H1 (cell line): ENCODE data around the gene TANC1. TPM values are rescaled to one million over a fixed set of nuclear protein-coding genes. Genes with fewer than 3 reads are reported as not detected.

ENCODE experiments used
- CTCF ChIA-PET: fragments of 300-600 bp; sonication (Branson Sonifier 250); formaldehyde crosslinking; loops from one replicate; lab custom pipeline; 2021; ENCODE audit not compliant: partially characterized antibody; lab: Charles Lee
- POLR2A ChIA-PET: fragments of 300-600 bp; sonication (Branson Sonifier 250); formaldehyde crosslinking; loops from one replicate; lab custom pipeline; 2021; ENCODE audit warnings: inconsistent platforms; ENCODE audit not compliant: partially characterized antibody; lab: Charles Lee
- DNase-seq, 2 experiments: peaks; one replicate each; pipeline versions ENCODE4 v3.0.0 to v3.0.0-alpha.2; 2010 to 2022; ENCODE audit warnings: low spot score in 2 of 2, low read depth in 1 of 2, mixed read lengths in 1 of 2
- FAIRE-seq: peaks from 2 replicates; lab custom pipeline; 2011; peaks lifted over from hg19 to GRCh38; lab: Jason Lieb, UNC
- H2AFZ ChIP-seq: 2 replicates; pipeline ENCODE4 v1.8.1; 2012; ENCODE audit warnings: low read length, inconsistent platforms
- H2AK5ac ChIP-seq: 2 replicates; pipeline ENCODE4 v1.6.1; 2013; ENCODE audit warnings: low read depth, low read length
- H2BK120ac ChIP-seq: replicated peaks from 2 replicates; pipeline ENCODE3; 2013; ENCODE audit warnings: low read depth, low read length, inconsistent platforms
- H2BK12ac ChIP-seq: 2 replicates; pipeline ENCODE4 v1.6.1; 2013; ENCODE audit warnings: low read depth, low read length
- H2BK15ac ChIP-seq: 2 replicates; pipeline ENCODE4 v1.6.1; 2013; ENCODE audit warnings: low read length
- H2BK20ac ChIP-seq: 2 replicates; pipeline ENCODE4 v1.6.1; 2013; ENCODE audit warnings: low read length
- H2BK5ac ChIP-seq: 2 replicates; pipeline ENCODE4 v1.6.1; 2013; ENCODE audit warnings: low read depth, low read length
- H3K14ac ChIP-seq: 2 replicates; pipeline ENCODE4 v1.6.1; 2013; ENCODE audit warnings: inconsistent platforms; ENCODE audit not compliant: insufficient read length
- H3K18ac ChIP-seq: 2 replicates; pipeline ENCODE4 v1.6.1; 2013; ENCODE audit warnings: low read length; ENCODE audit errors: extremely low read depth
- H3K23ac ChIP-seq: 2 replicates; pipeline ENCODE4 v1.6.1; 2013; ENCODE audit warnings: inconsistent platforms; ENCODE audit not compliant: insufficient read length
- H3K23me2 ChIP-seq: 2 replicates; pipeline ENCODE4 v1.6.1; 2013; ENCODE audit warnings: low read depth, low read length
- H3K27ac ChIP-seq: 2 replicates; pipeline ENCODE4 v1.6.1; 2011; ENCODE audit warnings: low read depth, low read length, inconsistent platforms
- H3K27me3 ChIP-seq, 4 experiments: replicated peaks in 1 of 4; 1 replicate in 1 of 4; 2 replicates in 3 of 4; pipeline versions ENCODE4 v1.6.1 to v1.8.1; 2011 to 2013; ENCODE audit warnings: low read length in 3 of 4, mild to moderate bottlenecking in 3 of 4, inconsistent platforms in 2 of 4, mixed read lengths in 2 of 4, moderate library complexity in 1 of 4; ENCODE audit not compliant: control insufficient read depth in 3 of 4, insufficient read depth in 3 of 4; ENCODE audit errors: extremely low read depth in 1 of 4
- H3K36me3 ChIP-seq, 4 experiments: 2 replicates each; pipeline versions ENCODE4 v1.6.1 to v1.8.1; 2011 to 2013; ENCODE audit warnings: mild to moderate bottlenecking in 4 of 4, low read length in 3 of 4, moderate library complexity in 2 of 4, control low read depth in 1 of 4, inconsistent platforms in 1 of 4; ENCODE audit not compliant: insufficient read depth in 4 of 4, control insufficient read depth in 2 of 4
- H3K4ac ChIP-seq: replicated peaks from 2 replicates; pipeline ENCODE3; 2013; ENCODE audit warnings: low read length, low read depth, mixed read lengths, inconsistent platforms; ENCODE audit not compliant: insufficient read length
- H3K4me1 ChIP-seq, 4 experiments: replicated peaks in 1 of 4; 1 replicate in 1 of 4; 2 replicates in 3 of 4; pipeline versions ENCODE4 v1.6.1 to v1.8.1; 2011 to 2013; ENCODE audit warnings: low read length in 3 of 4, inconsistent platforms in 2 of 4, mixed read lengths in 1 of 4; ENCODE audit not compliant: insufficient read depth in 4 of 4, control insufficient read depth in 3 of 4
- H3K4me2 ChIP-seq, 2 experiments: 2 replicates each; pipeline versions ENCODE4 v1.6.1 to v1.8.1; 2011 to 2013; ENCODE audit warnings: low read depth in 2 of 2, low read length in 2 of 2, control low read depth in 1 of 2, inconsistent platforms in 1 of 2, mild to moderate bottlenecking in 1 of 2; ENCODE audit not compliant: insufficient read depth in 1 of 2
- H3K4me3 ChIP-seq, 4 experiments: fragments of 200-600, 300-600 bp in 1 of 4; sonication (generic), shearing (Covaris generic), sonication (Bioruptor Twin) in 1 of 4; 2 replicates each; pipeline versions ENCODE4 v1.5.1 to v1.8.1; 2011 to 2016; ENCODE audit warnings: low read length in 4 of 4, low read depth in 3 of 4, control low read depth in 2 of 4, inconsistent platforms in 2 of 4, mild to moderate bottlenecking in 2 of 4, mixed read lengths in 1 of 4, moderate library complexity in 1 of 4; ENCODE audit not compliant: insufficient read depth in 2 of 4; ENCODE audit errors: extremely low read depth in 1 of 4
- H3K56ac ChIP-seq: replicated peaks from 2 replicates; pipeline ENCODE3; 2013; ENCODE audit warnings: low read depth, mild to moderate bottlenecking, mixed read lengths, low read length, inconsistent platforms; ENCODE audit not compliant: insufficient read length
- H3K79me1 ChIP-seq: 2 replicates; pipeline ENCODE4 v1.6.1; 2013; ENCODE audit warnings: low read depth, low read length, control low read depth
- H3K79me2 ChIP-seq, 2 experiments: 2 replicates each; pipeline versions ENCODE4 v1.6.1 to v1.8.1; 2012 to 2013; ENCODE audit warnings: low read length in 2 of 2, mild to moderate bottlenecking in 2 of 2, inconsistent platforms in 1 of 2; ENCODE audit not compliant: insufficient read depth in 2 of 2, control insufficient read depth in 1 of 2
- H3K9ac ChIP-seq, 4 experiments: replicated peaks in 1 of 4; 1 replicate in 1 of 4; 2 replicates in 3 of 4; pipeline versions ENCODE4 v1.6.1 to v1.8.1; 2011 to 2013; ENCODE audit warnings: low read depth in 3 of 4, low read length in 3 of 4, control low read depth in 2 of 4, mild to moderate bottlenecking in 2 of 4, moderate library complexity in 2 of 4, inconsistent platforms in 1 of 4; ENCODE audit errors: extremely low read depth in 1 of 4
- H3K9me3 ChIP-seq, 2 experiments: 2 replicates each; pipeline versions ENCODE4 v1.6.1 to v1.8.1; 2012 to 2013; ENCODE audit warnings: mild to moderate bottlenecking in 2 of 2, moderate library complexity in 2 of 2, control low read depth in 1 of 2, inconsistent platforms in 1 of 2, low read depth in 1 of 2, low read length in 1 of 2, mixed read lengths in 1 of 2; ENCODE audit not compliant: insufficient read depth in 2 of 2
- H4K20me1 ChIP-seq, 2 experiments: replicated peaks in 1 of 2; 2 replicates each; pipeline versions ENCODE3 to v1.8.1; 2011 to 2013; ENCODE audit warnings: inconsistent platforms in 2 of 2, low read length in 2 of 2, mild to moderate bottlenecking in 1 of 2; ENCODE audit not compliant: insufficient read depth in 2 of 2, control insufficient read depth in 1 of 2
- H4K5ac ChIP-seq: 2 replicates; pipeline ENCODE4 v1.6.1; 2013; ENCODE audit warnings: low read length, low read depth, mixed read lengths, inconsistent platforms; ENCODE audit not compliant: insufficient read length
- H4K8ac ChIP-seq: 2 replicates; pipeline ENCODE4 v1.8.0; 2013; ENCODE audit warnings: mild to moderate bottlenecking, moderate library complexity, low read length, inconsistent platforms; ENCODE audit not compliant: insufficient read depth; ENCODE audit errors: extremely low read depth
- H4K91ac ChIP-seq: replicated peaks from 2 replicates; pipeline ENCODE3; 2013; ENCODE audit warnings: low read length, mixed read lengths, inconsistent platforms; ENCODE audit not compliant: insufficient read length
- BRCA1 ChIP-seq: IDR thresholded peaks from 2 replicates; pipeline ENCODE4 v1.6.1; 2012; ENCODE audit warnings: low read depth, low read length, improper control_type of control experiment
- CBX8 ChIP-seq: fragments of 300-800, 300-1000 bp; sonication (generic); IDR thresholded peaks from 2 replicates; pipeline ENCODE4 v1.7.1; 2016; ENCODE audit warnings: low read depth, low read length, borderline replicate concordance
- CTBP2 ChIP-seq: IDR thresholded peaks from 2 replicates; pipeline ENCODE4 v1.7.0; 2011; ENCODE audit warnings: borderline replicate concordance, mild to moderate bottlenecking, moderate library complexity, mixed read lengths, low read length; ENCODE audit not compliant: insufficient read depth, insufficient read length
- EGR1 ChIP-seq: IDR thresholded peaks from 2 replicates; pipeline ENCODE4 v1.6.1; 2011; ENCODE audit warnings: low read depth, low read length, borderline replicate concordance
- EP300 ChIP-seq, 2 experiments: IDR thresholded peaks; 1 replicate in 1 of 2; 2 replicates in 1 of 2; pipeline ENCODE4 v1.6.1; 2011 to 2012; ENCODE audit warnings: low read depth in 2 of 2, low read length in 2 of 2, mild to moderate bottlenecking in 2 of 2, borderline replicate concordance in 1 of 2, inconsistent platforms in 1 of 2, moderate library complexity in 1 of 2
- GTF2F1 ChIP-seq: IDR thresholded peaks from 2 replicates; pipeline ENCODE4 v1.6.1; 2012; ENCODE audit warnings: low read depth, low read length, improper control_type of control experiment, borderline replicate concordance
- PHF8 ChIP-seq: fragments of 200-600 bp; sonication (generic); conservative IDR thresholded peaks from 2 replicates; pipeline ENCODE4 v1.7.1; 2012; ENCODE audit warnings: low read depth, mild to moderate bottlenecking, inconsistent platforms, low read length, moderate library complexity
- POLR2A ChIP-seq, 2 experiments: IDR thresholded peaks; 1 replicate in 1 of 2; 2 replicates in 1 of 2; pipeline ENCODE4 v1.6.1; 2011; ENCODE audit warnings: low read depth in 2 of 2, low read length in 2 of 2, mild to moderate bottlenecking in 2 of 2; ENCODE audit errors: control extremely low read depth in 1 of 2
- SIX5 ChIP-seq: IDR thresholded peaks from 2 replicates; pipeline ENCODE4 v1.6.1; 2011; ENCODE audit warnings: mild to moderate bottlenecking, low read depth, low read length
- SP4 ChIP-seq: IDR thresholded peaks from 2 replicates; pipeline ENCODE4 v1.6.1; 2012; ENCODE audit warnings: low read length, inconsistent platforms
- TAF1 ChIP-seq: IDR thresholded peaks from 2 replicates; pipeline ENCODE4 v1.6.1; 2011; ENCODE audit warnings: mild to moderate bottlenecking, low read depth, low read length
- WGBS, 2 experiments: shearing (Covaris generic) in 1 of 2; methylation state at CpG; one replicate each; pipeline versions ENCODE4 v1.1.6 to v1.1.7; 2013 to 2015; ENCODE audit warnings: low lambda C conversion rate in 2 of 2, mixed read lengths in 2 of 2, inconsistent platforms in 1 of 2, low coverage in 1 of 2, missing lambda C conversion rate in 1 of 2; ENCODE audit not compliant: insufficient replicate concordance in 2 of 2, insufficient coverage in 1 of 2, insufficient read length in 1 of 2; ENCODE audit errors: extremely low coverage in 1 of 2, missing lambda C conversion rate in 1 of 2; 5-methylcytosine and 5-hydroxymethylcytosine counted together
- polyA plus RNA-seq, 7 experiments: library from polyadenylated mRNA; depleted of rRNA in 3 of 7; stranded (reverse) in 5 of 7; unstranded in 2 of 7; fragments of >200 nt in 5 of 7; fragments of 200-250 nt in 2 of 7; gene quantifications; 1 replicate in 5 of 7; 2 replicates in 1 of 7; 4 replicates in 1 of 7; pipeline versions ENCODE4 v1.2.1 to v1.2.3, GENCODE V29; 2011 to 2013; ENCODE audit warnings: missing spikeins in 2 of 7, mixed read lengths in 2 of 7
- total RNA-seq: library from RNA; stranded (reverse); fragmentation: NEBNext Ultra II Directional; extraction: Animal tissue kit (Norgen Biotek cat#: 25700); gene quantifications from 2 replicates; pipeline ENCODE4 v1.2.1, GENCODE V29; 2021

TANC1 gene
- total and polyA plus RNA-seq, 2 of the 8 experiments (the other 6 are each of a cell fraction or from before 2014, with no cell fraction given): 4.1 to 7.6 TPM

GRCh38 chr2:159096901-159097300, 128.5 kb downstream of the TANC1 start:
- FAIRE-seq (no peak), DNase-seq (peak in 1 of 2 experiments; percentile 14)
- Histone ChIP-seq H2BK5ac (no peak overlapping the region), H4K8ac (no peak overlapping the region), H3K4me1 (peaks cover 0 to 6% (median 0%) of the 10 kb centered on the region in 4 experiments; a peak in 1 of 7 replicates), H3K4me2 (no peak overlapping the region), H3K4ac (no peak overlapping the region), H3K14ac (no peak overlapping the region), H3K27me3 (no peaks in the 10 kb centered on the region), H3K56ac (no peak overlapping the region), H2AK5ac (no peak overlapping the region), H2BK12ac (no peak overlapping the region), H3K27ac (no peak overlapping the region), H3K9me3 (no peaks in the 10 kb centered on the region), H2BK120ac (no peak overlapping the region), H3K4me3 (no peak overlapping the region), H3K9ac (no peak overlapping the region), H2BK20ac (no peak overlapping the region), H2AFZ (no peak overlapping the region), H3K18ac (no peak overlapping the region), H4K91ac (no peak overlapping the region), H3K79me1 (no peaks in the 10 kb centered on the region), H4K20me1 (no peaks in the 10 kb centered on the region), H3K23ac (no peak overlapping the region), H4K5ac (no peak overlapping the region), H3K23me2 (no peaks in the 10 kb centered on the region), H3K79me2 (no peaks in the 10 kb centered on the region), H3K36me3 (no peaks in the 10 kb centered on the region), H2BK15ac (no peak overlapping the region)
- CTCF ChIA-PET: interaction anchor here (1.9 kb wide), 1 partner anchor 22 kb away, joined by 8 read pairs; no protein-coding TSS in a partner anchor
- POLR2A ChIA-PET: no interaction called here
- 100% methylated on average over 1 of the region's 1 CpG; no CpG with 5 or more reads in 1 of the 2 experiments for WGBS, 2 experiments
- TF ChIP-seq GTF2F1 (no peak), CBX8 (no peak), POLR2A (IDR thresholded peaks at IDR 0.05; ENCODE audit: control extremely low read depth in 1 of 2, low read depth in 2 of 2, low read length in 2 of 2) (no peak), PHF8 (no peak), TAF1 (no peak), EGR1 (no peak), EP300 (IDR thresholded peaks at IDR 0.05; ENCODE audit: borderline replicate concordance in 1 of 2, low read depth in 2 of 2, low read length in 2 of 2) (no peak), CTBP2 (no peak), BRCA1 (no peak), SIX5 (no peak), SP4 (no peak)
